ENCODE results near the gene CHD9NB.

DNA sequence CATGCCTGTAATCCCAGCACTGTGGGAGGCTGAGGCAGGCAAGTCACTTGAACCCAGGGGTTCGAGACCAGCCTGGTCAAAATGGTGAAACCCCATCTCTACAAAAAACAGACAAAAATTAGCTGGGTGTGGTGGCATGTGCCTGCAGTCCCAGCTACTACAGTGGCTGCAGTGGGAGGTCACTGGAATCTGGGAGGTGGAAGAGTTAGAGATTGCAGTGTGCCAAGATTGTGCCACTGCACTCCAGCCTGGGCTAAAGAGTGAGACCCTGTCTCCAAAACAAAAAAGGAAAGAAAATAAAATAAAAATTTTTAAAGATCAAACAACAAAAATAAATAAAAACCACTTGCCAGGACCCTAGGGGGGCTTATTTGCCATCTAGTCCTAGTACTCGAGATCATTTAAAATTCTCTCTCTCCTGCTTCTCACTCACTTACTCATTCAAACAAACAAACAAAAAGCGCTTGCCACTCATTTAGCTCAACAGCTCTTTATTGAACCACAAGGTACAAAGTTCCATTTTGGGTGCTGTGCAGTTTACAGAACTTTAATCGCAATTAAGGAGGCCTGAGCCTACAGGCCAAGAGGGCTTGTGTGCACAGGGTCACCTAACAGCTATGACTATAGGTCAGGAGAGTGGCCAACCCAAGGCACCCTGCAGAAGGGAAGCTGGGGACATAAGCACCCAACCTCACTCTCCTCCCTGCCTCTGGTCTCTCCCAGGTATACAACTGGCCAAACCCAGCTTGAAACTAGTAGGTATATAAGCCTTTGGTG, 4.4 kb downstream of the CHD9NB start:
- TF ChIP-seq, protein P1, sequence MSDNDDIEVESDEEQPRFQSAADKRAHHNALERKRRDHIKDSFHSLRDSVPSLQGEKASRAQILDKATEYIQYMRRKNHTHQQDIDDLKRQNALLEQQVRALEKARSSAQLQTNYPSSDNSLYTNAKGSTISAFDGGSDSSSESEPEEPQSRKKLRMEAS (IDR thresholded peaks at IDR 0.05; ENCODE audit: low read depth): no peak
- TF ChIP-seq EP300 (IDR thresholded peaks at IDR 0.05; ENCODE audit: borderline replicate concordance in 1 of 2, low read depth in 1 of 2, low read length in 1 of 2): no peak
- no peak for TF ChIP-seq EZH2phosphoT487 (IDR thresholded peaks at IDR 0.05; ENCODE audit: borderline replicate concordance, low read depth)
- TF ChIP-seq RCOR1 (IDR thresholded peaks at IDR 0.05; ENCODE audit: low read length): no peak
- TF ChIP-seq NFIC (IDR thresholded peaks at IDR 0.05; ENCODE audit: borderline replicate concordance): no peak
- TF ChIP-seq, protein P2, sequence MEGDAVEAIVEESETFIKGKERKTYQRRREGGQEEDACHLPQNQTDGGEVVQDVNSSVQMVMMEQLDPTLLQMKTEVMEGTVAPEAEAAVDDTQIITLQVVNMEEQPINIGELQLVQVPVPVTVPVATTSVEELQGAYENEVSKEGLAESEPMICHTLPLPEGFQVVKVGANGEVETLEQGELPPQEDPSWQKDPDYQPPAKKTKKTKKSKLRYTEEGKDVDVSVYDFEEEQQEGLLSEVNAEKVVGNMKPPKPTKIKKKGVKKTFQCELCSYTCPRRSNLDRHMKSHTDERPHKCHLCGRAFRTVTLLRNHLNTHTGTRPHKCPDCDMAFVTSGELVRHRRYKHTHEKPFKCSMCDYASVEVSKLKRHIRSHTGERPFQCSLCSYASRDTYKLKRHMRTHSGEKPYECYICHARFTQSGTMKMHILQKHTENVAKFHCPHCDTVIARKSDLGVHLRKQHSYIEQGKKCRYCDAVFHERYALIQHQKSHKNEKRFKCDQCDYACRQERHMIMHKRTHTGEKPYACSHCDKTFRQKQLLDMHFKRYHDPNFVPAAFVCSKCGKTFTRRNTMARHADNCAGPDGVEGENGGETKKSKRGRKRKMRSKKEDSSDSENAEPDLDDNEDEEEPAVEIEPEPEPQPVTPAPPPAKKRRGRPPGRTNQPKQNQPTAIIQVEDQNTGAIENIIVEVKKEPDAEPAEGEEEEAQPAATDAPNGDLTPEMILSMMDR (IDR thresholded peaks at IDR 0.05): no peak
